ENCODE data around the gene CPEB1. TPM values are rescaled to one million over a fixed set of nuclear protein-coding genes. Genes with fewer than 3 reads are reported as not detected.
A peak's percentile ranks its signal among the peaks of the same experiment; 100 is the strongest.

CPEB1 gene
- total RNA-seq, 1 donor, result 3.9 TPM

GRCh38 chr15:82567661-82568060 lies 79.5 kb downstream of the CPEB1 start:
- DNase-seq (ENCODE audit: low read depth), result no peak
- TF ChIP-seq CTCF (IDR thresholded peaks at IDR 0.05; ENCODE audit: insufficient read depth, low read depth, low read length), result no peak
- H3K4me3 ChIP-seq (ENCODE audit: low read depth, low read length), result no peak overlapping the region

GRCh38 chr15:82566690-82567089 lies 80.5 kb downstream of the CPEB1 start:
- TF ChIP-seq CTCF (IDR thresholded peaks at IDR 0.05; ENCODE audit: insufficient read depth, low read depth, low read length), result no peak
- peak; percentile 11 for DNase-seq (ENCODE audit: low read depth)
- no peak overlapping the region for H3K4me3 ChIP-seq (ENCODE audit: low read depth, low read length)

GRCh38 chr15:82558502-82558901 lies 88.7 kb downstream of the CPEB1 start:
- TF ChIP-seq CTCF (IDR thresholded peaks at IDR 0.05; ENCODE audit: insufficient read depth, low read depth, low read length), result no peak
- DNase-seq (ENCODE audit: low read depth), result no peak
- no peak overlapping the region for H3K4me3 ChIP-seq (ENCODE audit: low read depth, low read length)

GRCh38 chr15:82556315-82557035 lies 90.7 kb downstream of the CPEB1 start:
- no peak overlapping the region for H3K4me3 ChIP-seq (ENCODE audit: low read depth, low read length)
- no peak for TF ChIP-seq CTCF (IDR thresholded peaks at IDR 0.05; ENCODE audit: insufficient read depth, low read depth, low read length)
- DNase-seq (ENCODE audit: low read depth), result no peak

GRCh38 chr15:82554849-82555248 lies 92.3 kb downstream of the CPEB1 start:
- TF ChIP-seq CTCF (IDR thresholded peaks at IDR 0.05; ENCODE audit: insufficient read depth, low read depth, low read length), result no peak
- no peak overlapping the region for H3K4me3 ChIP-seq (ENCODE audit: low read depth, low read length)

GRCh38 chr15:82554351-82554750 lies 92.8 kb downstream of the CPEB1 start:
- DNase-seq (ENCODE audit: low read depth), result no peak
- no peak for TF ChIP-seq CTCF (IDR thresholded peaks at IDR 0.05; ENCODE audit: insufficient read depth, low read depth, low read length)
- no peak overlapping the region for H3K4me3 ChIP-seq (ENCODE audit: low read depth, low read length)

More at GRCh38 chr15:82554849-82555248, 92.3 kb downstream of the CPEB1 start:
- DNase-seq (ENCODE audit: low read depth), result no peak

GRCh38 chr15:82553846-82554245 lies 93.3 kb downstream of the CPEB1 start:
- no peak for DNase-seq (ENCODE audit: low read depth)
- TF ChIP-seq CTCF (IDR thresholded peaks at IDR 0.05; ENCODE audit: insufficient read depth, low read depth, low read length), result no peak
- no peak overlapping the region for H3K4me3 ChIP-seq (ENCODE audit: low read depth, low read length)
